GM18499 (cell line): Measurements from ENCODE around the gene STEAP1.
"Not testable (repeated sequence)": the region's sequence is repeated elsewhere in the genome, so short reads cannot be mapped to it uniquely, and the experiment has no call there.

ENCODE experiments used
- ATAC-seq: cut with Tn5 transposase; IDR thresholded peaks from one replicate; pipeline ENCODE4 v1.9.1; 2021; ENCODE audit warnings: moderate number of reproducible peaks; ENCODE audit not compliant: insufficient read depth, unreplicated experiment

Gene STEAP1

DNA sequence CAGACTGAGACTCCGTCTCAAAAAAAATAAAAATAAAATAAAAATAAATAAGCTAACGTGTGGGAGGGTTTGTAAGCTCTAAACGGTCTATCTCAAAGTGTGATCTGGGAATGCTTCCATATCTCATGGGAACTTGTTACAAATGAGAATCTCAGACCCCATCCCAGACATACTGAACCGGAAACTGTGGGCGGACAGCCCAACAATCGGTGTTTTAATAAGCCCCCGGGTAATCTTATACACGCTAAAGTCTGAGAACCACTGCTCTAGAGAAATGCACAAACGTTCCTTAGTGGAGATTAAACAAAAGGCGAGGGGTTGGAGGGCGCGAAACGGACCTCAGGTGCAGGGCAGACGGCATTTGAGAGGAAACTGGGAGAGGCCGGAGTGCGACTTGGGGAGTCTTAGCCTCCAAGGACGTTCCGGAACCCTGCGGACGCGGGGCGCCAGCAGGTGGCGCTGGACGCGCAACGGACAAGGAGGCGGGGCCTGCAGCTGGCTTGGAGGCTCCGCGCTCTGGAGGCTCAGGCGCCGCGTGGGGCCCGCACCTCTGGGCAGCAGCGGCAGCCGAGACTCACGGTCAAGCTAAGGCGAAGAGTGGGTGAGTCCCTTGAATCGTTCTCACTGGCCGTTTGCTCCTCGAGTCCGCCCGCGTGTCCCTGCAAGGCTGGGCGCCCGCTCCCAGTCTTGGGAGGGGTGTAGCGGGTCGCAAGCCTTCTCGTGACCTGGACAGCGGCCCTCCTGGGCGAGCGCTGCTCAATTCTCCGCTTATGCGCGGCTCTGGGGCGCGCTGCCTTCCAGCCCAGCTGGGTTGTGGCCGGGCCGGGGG lies at the start of gene STEAP1:
STEAP1 (plus strand) TSS at position 527 of the 829 bp plus-strand sequence. CDS start 5,320 bp downstream, outside the sequence.
- peak; percentile 86 for ATAC-seq

GRCh38 chr7:90114972-90115371 lies 39.3 kb upstream of the STEAP1 start:
- not testable (repeated sequence) for ATAC-seq

- ATAC-seq, result not testable (repeated sequence)
Observed at GRCh38 chr7:90118551-90119177, 35.6 kb upstream of the STEAP1 start.

- no peak for ATAC-seq
Observed at GRCh38 chr7:90119178-90119971, 34.9 kb upstream of the STEAP1 start.

- ATAC-seq, result not testable (repeated sequence)
Observed at GRCh38 chr7:90120205-90120604, 34.1 kb upstream of the STEAP1 start.

DNA sequence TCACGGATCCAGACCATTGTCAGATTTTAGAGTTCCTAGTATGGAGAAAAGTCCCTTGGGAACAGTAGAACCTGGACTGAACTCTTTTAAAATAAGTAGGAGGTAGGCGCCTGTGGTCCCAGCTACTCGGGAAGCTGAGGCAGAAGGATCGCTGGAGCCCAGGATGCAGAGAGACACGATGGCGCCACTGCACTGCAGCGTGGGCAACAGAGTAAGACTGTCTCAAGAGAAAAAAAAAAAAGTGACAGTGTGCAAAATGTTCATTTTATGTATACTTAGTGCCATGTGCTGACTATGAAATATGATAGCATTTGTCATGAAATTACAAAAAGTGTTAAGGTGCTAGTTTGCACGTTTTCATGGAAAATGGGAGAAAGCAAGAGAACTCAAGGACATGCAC lies 22.5 kb upstream of the STEAP1 start:
- not testable (repeated sequence) for ATAC-seq

DNA sequence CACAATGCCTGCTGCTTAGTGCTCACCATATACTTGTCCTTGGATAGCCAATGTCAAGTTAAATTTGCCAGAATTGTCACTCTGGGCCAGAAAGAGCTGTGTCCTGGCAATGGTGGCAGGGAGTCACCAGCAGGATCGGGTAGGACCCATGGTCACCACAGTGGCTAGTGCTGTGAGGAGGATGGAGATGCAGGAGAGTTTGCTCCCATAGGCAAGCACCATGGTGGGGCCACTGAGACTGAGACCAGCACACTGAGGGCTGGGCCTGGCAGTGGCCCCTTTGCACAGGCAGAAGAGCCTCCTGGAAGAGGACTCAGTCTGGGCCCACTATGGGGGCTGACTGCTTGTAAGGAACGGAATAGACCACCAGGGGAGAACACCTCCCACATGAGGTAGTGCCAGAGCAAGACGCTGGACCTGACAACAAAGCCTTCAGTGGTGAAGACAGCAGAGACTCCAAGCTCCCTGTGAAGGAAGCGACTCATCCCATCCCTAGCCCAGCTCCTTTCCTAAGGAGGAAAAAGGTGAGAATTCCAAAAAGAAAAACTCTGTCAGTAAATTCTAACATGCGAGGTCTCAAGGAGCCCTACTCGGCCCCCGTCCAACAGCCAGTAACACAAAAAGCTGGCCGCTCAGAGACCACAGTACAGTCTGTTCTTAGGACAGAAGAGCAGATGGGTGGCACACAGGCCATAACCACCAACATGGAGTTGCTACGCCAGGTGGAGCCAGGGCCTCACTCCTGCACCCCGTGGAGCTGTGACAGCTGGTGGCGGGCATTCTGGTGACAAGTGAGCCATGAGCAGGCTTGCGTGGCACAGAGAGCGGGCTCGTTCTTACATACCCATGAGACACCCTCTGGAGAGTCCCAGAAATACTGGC lies 6.9 kb upstream of the STEAP1 start:
- ATAC-seq, result not testable (repeated sequence)

- not testable (repeated sequence) for ATAC-seq
Observed at GRCh38 chr7:90149428-90149827, 4.8 kb upstream of the STEAP1 start.

DNA sequence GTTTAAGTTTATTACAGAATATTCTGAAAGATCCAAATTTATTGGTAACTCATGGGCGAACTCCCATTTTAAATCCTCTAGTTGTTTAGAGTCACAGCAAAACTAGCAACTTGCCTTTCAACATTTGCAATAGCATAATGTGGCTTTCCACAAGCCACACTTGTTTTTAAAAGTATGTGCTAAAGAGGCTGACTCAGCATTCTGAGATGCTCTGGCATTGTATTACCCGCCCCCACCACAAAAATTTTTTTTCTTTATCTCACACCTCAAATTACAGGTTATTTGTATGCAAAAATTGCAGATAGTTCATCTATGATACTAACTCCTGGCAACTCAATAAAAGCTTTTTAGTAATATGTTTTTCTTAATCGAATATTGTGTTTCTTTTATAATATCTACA lies 2.4 kb upstream of the STEAP1 start:
- ATAC-seq, result not testable (repeated sequence)

DNA sequence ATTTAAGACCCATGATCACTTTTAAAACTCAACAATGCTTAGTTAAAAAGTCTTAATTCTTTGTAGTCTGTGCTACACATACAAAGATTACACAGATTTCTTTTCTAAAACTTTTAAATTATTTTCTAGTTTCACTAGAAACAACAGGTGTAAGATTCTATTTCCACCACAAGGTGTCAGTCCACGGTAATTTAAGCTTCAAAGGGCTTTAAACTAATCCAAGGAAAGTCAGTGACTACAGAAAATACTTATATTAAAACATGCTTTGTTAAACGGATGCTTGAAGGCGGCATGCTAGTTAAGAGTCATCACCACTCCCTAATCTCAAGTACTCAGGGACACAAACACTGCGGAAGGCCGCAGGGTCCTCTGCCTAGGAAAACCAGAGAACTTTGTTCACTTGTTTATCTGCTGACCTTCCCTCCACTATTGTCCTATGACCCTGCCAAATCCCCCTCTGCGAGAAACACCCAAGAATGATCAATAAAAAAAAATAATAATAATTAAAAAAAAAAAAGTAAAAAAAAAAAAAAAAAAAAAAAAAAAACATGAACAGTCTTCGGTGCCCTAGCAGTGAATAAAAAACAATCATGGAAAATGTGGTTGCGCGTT lies 1.5 kb upstream of the STEAP1 start:
- ATAC-seq, result not testable (repeated sequence)

DNA sequence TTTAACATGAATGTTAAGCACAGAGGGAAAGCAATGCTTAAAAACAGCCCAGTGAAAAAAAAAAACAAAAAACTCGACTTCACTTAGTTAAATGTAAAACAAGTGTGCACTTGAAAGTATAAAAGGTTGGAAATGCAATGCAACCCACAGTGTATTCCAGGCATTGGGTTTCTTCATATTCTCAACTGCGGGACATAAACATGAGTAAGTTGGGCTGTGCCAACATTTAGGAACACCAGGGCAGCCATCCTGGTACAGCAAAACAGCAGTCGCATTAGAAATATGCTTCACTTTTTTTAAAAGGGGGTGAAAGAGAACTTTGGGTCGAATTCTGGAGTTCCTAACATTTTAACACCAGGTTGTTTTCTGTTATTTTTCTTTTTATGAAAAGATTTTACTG lies 937 bp downstream of the STEAP1 start:
- ATAC-seq, result no peak

GRCh38 chr7:90157331-90157730 lies 3.1 kb downstream of the STEAP1 start:
- not testable (repeated sequence) for ATAC-seq

GRCh38 chr7:90157761-90158350 lies 3.6 kb downstream of the STEAP1 start:
- not testable (repeated sequence) for ATAC-seq

DNA sequence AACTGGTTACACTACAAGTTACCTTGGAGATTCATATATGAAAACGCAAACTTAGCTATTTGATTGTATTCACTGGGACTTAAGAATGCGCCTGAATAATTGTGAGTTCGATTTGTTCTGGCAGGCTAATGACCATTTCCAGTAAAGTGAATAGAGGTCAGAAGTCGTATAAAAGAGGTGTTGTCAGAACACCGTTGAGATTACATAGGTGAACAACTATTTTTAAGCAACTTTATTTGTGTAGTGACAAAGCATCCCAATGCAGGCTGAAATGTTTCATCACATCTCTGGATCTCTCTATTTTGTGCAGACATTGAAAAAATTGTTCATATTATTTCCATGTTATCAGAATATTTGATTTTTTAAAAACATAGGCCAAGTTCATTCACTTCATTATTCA lies 9.3 kb downstream of the STEAP1 start:
- ATAC-seq, result no peak

DNA sequence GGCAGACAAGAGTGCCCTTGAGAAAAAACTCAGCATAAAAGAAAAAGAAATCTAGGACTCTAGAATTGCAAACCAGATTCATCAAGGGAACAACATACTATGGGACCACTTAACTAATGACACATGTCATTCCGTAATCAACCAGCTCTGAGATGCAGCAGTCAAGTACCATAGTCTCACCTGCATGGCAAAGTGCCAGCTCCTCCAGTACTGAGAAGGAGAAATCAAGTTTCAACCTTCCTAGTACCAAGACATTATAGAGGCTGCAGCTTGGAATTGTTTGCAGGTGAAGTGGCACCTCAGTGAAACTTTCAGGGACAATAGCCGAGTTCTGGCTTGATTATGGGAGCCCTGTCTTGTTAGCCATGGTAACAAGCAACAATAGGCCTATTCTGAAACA lies 11.5 kb downstream of the STEAP1 start:
- no peak for ATAC-seq

GRCh38 chr7:90166153-90166552 lies 11.9 kb downstream of the STEAP1 start:
- ATAC-seq, result no peak

- no peak for ATAC-seq
Observed at GRCh38 chr7:90167361-90167760, 13.1 kb downstream of the STEAP1 start.

DNA sequence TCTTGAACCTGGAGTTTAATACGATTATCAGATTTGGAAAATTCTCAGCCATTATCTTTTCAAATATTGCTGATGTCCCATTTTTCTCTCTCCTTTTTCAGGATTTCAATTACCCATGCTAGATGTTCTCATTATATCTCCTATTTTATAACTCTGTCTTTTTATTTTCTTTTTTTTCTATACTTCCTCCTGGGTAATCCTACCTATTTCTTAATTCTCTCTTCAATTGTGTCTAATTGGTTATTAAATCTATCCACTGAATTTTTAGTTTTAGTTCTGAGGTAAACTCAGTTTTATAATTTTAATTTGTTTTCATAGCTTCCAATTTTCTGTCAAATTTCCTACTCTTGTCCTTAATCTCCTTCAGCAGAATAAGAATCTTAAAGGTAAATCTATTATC lies 15.6 kb downstream of the STEAP1 start:
- ATAC-seq, result no peak

- ATAC-seq, result no peak
Observed at GRCh38 chr7:90172121-90172520, 17.9 kb downstream of the STEAP1 start.
